ENCODE data around the gene SSX7. TPM values are rescaled to one million over a fixed set of nuclear protein-coding genes. Genes with fewer than 3 reads are reported as not detected.

The SSX7 gene
- total RNA-seq, 1 donor from 2014 or later = not detected

GRCh38 chrX:52598886-52599285 lies 55.8 kb downstream of the SSX7 start:
- intact Hi-C loops (cut with DNase I) = no loop called here
- Histone ChIP-seq H3K4me1 (no peaks in the 10 kb centered on the region), H3K36me3 (no peaks in the 10 kb centered on the region), H3K27me3 (no peaks in the 10 kb centered on the region), H3K27ac (no peak overlapping the region), H3K9me3 (no peaks in the 10 kb centered on the region), H3K4me3 (no peak overlapping the region)
- ATAC-seq (no peak), DNase-seq (no peak)
- TF ChIP-seq CTCF (IDR thresholded peaks at IDR 0.05) = no peak

DNA sequence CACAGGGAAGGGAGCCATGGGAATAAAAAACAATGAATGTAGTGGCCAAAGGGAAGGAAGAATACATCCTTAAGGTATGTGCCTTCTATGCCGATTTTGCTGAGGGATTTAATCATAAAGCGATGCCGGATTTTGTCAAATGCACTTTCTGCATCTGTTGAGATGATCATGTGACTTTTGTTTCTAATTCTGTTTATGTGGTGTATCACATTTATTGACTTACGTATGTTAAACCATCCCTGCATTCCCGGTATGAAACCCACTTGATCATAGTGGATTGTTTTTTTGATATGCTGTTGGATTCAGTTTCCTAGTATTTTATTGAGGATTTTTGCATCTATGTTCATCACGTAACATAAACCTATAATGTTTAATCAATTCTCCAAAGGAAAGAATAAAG lies 60.0 kb downstream of the SSX7 start:
- no peak for ATAC-seq
- Histone ChIP-seq H3K27me3 (no peaks in the 10 kb centered on the region), H3K4me1 (no peaks in the 10 kb centered on the region), H3K4me3 (no peak overlapping the region), H3K27ac (no peak overlapping the region), H3K9me3 (no peaks in the 10 kb centered on the region), H3K36me3 (no peaks in the 10 kb centered on the region)
- intact Hi-C loops (cut with DNase I) = no loop called here
- no peak for DNase-seq
- no peak for TF ChIP-seq CTCF (IDR thresholded peaks at IDR 0.05)

Other genes with a start within 250 kb of the SSX7 start
- 0.75 TPM for gene XAGE1A, start 159.1 kb downstream of the SSX7 start, total RNA-seq
- 1.2 TPM for gene XAGE1B, start 137.8 kb downstream of the SSX7 start, total RNA-seq
- not detected for gene SSX2, start 52.3 kb upstream of the SSX7 start, total RNA-seq
- gene SSX2B, start 96.4 kb upstream of the SSX7 start, total RNA-seq = not detected
- not detected for gene SPANXN5, start 142.5 kb upstream of the SSX7 start, total RNA-seq
- gene XAGE5, start 156.4 kb upstream of the SSX7 start, total RNA-seq = not detected
- gene XAGE3, start 213.2 kb upstream of the SSX7 start, total RNA-seq = not detected
- 11.9 TPM for gene FAM156B, start 242.4 kb upstream of the SSX7 start, total RNA-seq

Measured in upper lobe of right lung (tissue), 1 donor.